BLaER1 (cell line): ENCODE data around the gene MEIS1.

Experiments used
- H3K27ac ChIP-seq: shearing (Covaris generic); formaldehyde crosslinking; 2 replicates; pipeline ENCODE4 v1.8.1; 2022
- H3K27me3 ChIP-seq: shearing (Covaris generic); formaldehyde crosslinking; 2 replicates; pipeline ENCODE4 v1.8.1; 2022
- H3K36me3 ChIP-seq: shearing (Covaris generic); formaldehyde crosslinking; 2 replicates; pipeline ENCODE4 v1.8.1; 2022
- H3K4me1 ChIP-seq: shearing (Covaris generic); formaldehyde crosslinking; 2 replicates; pipeline ENCODE4 v1.8.1; 2022
- H3K4me2 ChIP-seq: shearing (Covaris generic); formaldehyde crosslinking; 2 replicates; pipeline ENCODE4 v1.8.1; 2022
- H3K4me3 ChIP-seq: shearing (Covaris generic); formaldehyde crosslinking; 2 replicates; pipeline ENCODE4 v1.8.1; 2022
- H3K9ac ChIP-seq: shearing (Covaris generic); formaldehyde crosslinking; 2 replicates; pipeline ENCODE4 v1.8.1; 2022
- H3K9me3 ChIP-seq: shearing (Covaris generic); formaldehyde crosslinking; 2 replicates; pipeline ENCODE4 v1.8.1; 2022
- H4K20me1 ChIP-seq: shearing (Covaris generic); formaldehyde crosslinking; 2 replicates; pipeline ENCODE4 v1.8.1; 2022
- Cebpa-rat ChIP-seq: shearing (Covaris generic); IDR thresholded peaks from 2 replicates; pipeline ENCODE4 v1.8.1; 2022

MEIS1 gene

DNA sequence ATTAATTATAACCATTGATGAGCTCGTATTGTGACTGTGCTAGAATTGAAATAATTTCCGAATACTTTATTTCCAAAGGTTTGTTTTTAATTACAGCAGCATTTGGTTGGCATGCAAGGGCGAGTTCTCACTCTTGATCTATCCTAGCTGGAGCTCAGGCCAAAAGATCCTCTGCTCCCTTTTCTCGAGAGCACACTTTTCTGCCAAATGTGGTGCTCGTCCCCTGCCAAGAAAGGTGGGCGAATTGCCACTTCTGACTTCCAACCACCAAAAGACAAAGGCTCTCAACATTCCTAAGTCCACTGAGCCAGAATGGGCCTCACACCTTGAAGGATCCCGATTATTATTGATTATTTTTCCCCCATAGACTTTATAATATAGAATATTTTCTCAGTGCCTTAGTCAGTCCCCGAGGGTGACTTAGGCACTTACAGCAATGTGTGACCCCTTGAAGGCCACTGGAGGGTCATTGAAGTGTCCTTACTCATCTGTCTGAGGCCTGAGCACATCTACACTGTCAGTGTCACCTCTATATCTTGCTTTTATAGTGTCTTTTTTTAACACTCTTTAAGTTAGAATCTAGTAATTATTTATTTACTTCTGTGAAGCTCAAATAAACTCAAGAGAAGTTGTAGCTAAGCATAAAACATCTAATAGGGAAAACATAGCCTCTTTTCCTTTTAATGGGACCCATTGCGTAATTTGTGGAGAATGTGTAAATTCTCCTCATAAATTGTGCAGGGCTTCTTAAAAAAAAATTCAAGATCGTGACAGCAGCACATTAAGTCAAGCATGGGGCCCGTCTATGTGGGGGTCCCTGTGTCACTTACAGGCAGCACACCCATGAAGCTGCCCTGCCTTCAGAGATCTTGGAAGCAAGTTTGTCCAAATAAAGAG lies 98.3 kb downstream of the MEIS1 start:
- TF ChIP-seq Cebpa-rat: no peak
- no peaks in the 10 kb centered on the region for H3K9me3 ChIP-seq

DNA sequence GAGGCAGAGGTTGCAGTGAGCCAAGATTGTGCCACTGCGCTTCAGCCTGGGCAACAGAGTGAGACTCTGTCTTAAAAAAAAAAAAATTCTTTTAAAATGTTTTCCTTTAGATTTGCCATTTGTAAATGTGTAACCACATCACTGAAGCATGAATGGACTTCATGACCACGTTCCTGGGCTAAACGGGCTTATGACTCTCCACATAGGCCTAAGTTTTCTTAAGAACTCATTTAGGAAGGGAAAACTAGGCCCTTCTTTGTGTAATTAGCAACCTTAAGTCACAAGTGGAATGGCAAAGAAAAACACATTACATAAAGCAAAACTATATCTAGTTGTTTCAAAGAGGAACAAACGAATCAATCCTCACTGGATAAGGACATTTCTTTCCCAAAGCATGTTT lies 99.5 kb downstream of the MEIS1 start:
- Histone ChIP-seq H3K4me2 (no peak overlapping the region), H3K27ac (no peak overlapping the region), H4K20me1 (no peaks in the 10 kb centered on the region), H3K9ac (no peak overlapping the region), H3K4me1 (no peaks in the 10 kb centered on the region), H3K36me3 (no peaks in the 10 kb centered on the region), H3K27me3 (no peaks in the 10 kb centered on the region), H3K4me3 (no peak overlapping the region), H3K9me3 (no peaks in the 10 kb centered on the region)
- no peak for TF ChIP-seq Cebpa-rat

More for the DNA sequence above, 98.3 kb downstream of the MEIS1 start:
- Histone ChIP-seq H3K4me1 (no peaks in the 10 kb centered on the region), H3K27ac (no peak overlapping the region), H3K36me3 (no peaks in the 10 kb centered on the region), H3K9ac (no peak overlapping the region), H3K4me3 (no peak overlapping the region), H3K4me2 (no peak overlapping the region), H4K20me1 (no peaks in the 10 kb centered on the region), H3K27me3 (no peaks in the 10 kb centered on the region)

DNA sequence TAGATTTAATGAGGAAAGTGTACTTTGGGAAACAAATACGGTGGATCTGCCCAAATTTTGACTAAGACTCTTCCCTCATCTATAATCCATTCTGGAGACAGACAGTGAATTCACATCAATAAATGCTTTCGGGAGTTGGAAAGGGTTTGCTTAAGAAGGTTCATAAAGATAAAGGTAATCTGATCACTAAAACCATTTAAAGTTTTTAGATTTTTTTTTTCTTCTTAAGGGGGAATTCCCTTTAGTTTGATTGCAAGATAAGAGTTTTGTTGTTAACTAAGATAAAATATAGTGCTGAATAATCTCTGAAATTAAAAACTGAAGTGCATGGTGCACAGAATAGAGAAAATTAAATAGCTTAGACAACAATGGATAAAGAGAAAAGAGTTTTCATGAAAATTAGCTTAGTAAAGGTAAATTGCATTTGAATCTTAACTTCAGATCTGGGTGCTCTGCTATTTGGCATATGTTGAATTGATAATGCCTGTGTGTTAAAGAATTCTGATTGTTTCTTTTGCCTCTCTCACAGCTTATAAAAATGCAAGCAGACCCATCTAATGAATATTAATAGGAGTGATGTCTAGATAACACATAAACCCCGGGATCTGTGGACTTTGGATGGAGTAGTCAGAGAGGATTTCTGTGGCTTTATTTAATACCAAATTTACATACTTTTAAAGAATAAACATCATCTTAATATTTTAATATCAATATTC lies 100.8 kb downstream of the MEIS1 start:
- Histone ChIP-seq H3K4me1 (no peaks in the 10 kb centered on the region), H3K9ac (no peak overlapping the region), H3K36me3 (no peaks in the 10 kb centered on the region), H3K27ac (no peak overlapping the region), H3K4me2 (no peak overlapping the region), H3K9me3 (no peaks in the 10 kb centered on the region), H4K20me1 (no peaks in the 10 kb centered on the region), H3K4me3 (no peak overlapping the region), H3K27me3 (no peaks in the 10 kb centered on the region)
- no peak for TF ChIP-seq Cebpa-rat

DNA sequence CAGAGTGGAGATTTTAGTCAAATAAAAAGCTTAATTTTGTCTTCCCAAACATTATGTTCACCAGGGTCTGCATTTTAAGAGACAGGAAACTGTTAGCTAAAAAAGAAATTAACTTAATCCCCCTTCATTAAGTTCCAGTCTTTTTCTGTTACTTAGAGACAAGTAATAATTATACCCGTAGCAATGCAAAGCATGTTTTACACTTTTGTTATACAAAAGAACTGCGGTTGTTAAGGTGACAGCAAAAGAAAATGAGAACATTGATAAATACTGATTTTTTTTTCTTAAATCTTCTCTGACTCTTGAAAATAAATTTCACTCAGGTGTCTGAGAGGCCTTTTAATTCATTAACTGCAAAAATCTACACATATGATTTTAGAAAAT lies 101.4 kb downstream of the MEIS1 start:
- Histone ChIP-seq H3K4me1 (no peaks in the 10 kb centered on the region), H3K9me3 (no peaks in the 10 kb centered on the region), H3K27me3 (no peaks in the 10 kb centered on the region), H3K4me2 (no peak overlapping the region), H3K27ac (no peak overlapping the region), H3K9ac (no peak overlapping the region), H4K20me1 (no peaks in the 10 kb centered on the region), H3K4me3 (no peak overlapping the region), H3K36me3 (no peaks in the 10 kb centered on the region)
- no peak for TF ChIP-seq Cebpa-rat

DNA sequence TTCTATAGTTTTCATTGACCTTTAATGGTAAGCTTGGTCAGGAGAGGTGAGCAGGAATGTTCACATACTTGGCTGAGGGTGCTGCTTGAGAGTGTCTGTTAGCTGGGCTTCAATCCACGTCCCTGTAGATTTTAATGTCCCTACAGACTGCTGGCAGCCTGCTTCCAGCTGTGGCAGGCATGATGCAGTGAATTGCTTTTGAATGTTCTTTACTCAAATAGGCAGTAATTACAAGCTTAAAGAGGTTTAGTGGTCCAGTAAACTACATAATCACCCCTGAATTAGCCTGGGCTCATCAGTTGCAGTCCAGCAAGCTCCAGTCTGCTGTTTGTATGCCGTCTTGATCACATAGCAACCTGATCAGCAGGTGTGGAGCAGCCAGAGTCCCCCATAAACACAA lies 102.1 kb downstream of the MEIS1 start:
- no peaks in the 10 kb centered on the region for H3K4me1 ChIP-seq
- no peaks in the 10 kb centered on the region for H4K20me1 ChIP-seq

DNA sequence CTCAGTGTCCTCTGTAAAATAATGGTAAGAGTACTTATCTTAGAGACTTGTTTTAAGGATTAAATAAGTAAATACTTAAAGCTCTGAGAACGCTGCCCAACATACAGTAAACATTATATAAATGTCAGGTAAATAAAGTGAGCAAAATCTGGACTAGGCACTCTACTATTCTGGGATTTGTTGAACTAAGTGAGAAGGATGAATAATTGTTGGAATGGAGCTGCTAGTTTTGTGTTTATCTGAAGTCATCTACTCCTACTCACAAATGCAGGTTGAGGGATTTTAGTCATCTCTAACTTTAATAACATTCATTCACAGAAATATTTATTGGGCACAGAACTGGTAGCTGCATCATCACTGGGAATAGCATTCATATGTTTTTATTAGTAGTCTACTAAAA lies 103.4 kb downstream of the MEIS1 start:
- H4K20me1 ChIP-seq: no peaks in the 10 kb centered on the region
- no peak overlapping the region for H3K4me2 ChIP-seq
- H3K27ac ChIP-seq: no peak overlapping the region
- TF ChIP-seq Cebpa-rat: no peak
- H3K9ac ChIP-seq: no peak overlapping the region
- no peak overlapping the region for H3K4me3 ChIP-seq
- no peaks in the 10 kb centered on the region for H3K4me1 ChIP-seq
- H3K27me3 ChIP-seq: no peaks in the 10 kb centered on the region
- no peaks in the 10 kb centered on the region for H3K9me3 ChIP-seq
- H3K36me3 ChIP-seq: no peaks in the 10 kb centered on the region

More for the DNA sequence above, 102.1 kb downstream of the MEIS1 start:
- H3K9me3 ChIP-seq: no peaks in the 10 kb centered on the region
- H3K4me3 ChIP-seq: no peak overlapping the region
- no peak overlapping the region for H3K4me2 ChIP-seq
- H3K36me3 ChIP-seq: no peaks in the 10 kb centered on the region
- no peak overlapping the region for H3K27ac ChIP-seq
- TF ChIP-seq Cebpa-rat: no peak
- no peak overlapping the region for H3K9ac ChIP-seq
- no peaks in the 10 kb centered on the region for H3K27me3 ChIP-seq

DNA sequence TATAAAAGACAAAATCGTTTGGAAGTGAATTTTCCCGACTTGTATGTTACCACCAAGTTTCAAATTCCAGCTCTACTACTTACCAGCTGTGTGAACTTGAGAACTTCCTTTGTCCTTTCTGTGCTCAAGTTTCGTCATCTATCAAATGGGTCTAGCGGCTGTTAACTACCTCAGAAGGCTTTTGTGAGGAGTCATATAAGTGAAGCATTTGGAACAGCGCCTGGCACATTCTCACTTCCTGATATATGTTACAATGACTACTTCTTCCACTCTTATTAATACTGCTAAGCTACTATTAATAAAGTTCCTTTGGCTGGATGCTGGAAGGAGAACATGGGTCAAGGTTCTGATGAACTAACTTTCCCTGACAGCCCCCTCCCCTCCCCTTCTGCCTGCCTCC lies 104.5 kb downstream of the MEIS1 start:
- H3K9me3 ChIP-seq: no peaks in the 10 kb centered on the region
- H3K9ac ChIP-seq: no peak overlapping the region
- no peaks in the 10 kb centered on the region for H3K4me1 ChIP-seq
- H3K4me3 ChIP-seq: no peak overlapping the region
- H3K4me2 ChIP-seq: no peak overlapping the region
- H3K36me3 ChIP-seq: no peaks in the 10 kb centered on the region
- H3K27ac ChIP-seq: no peak overlapping the region
- TF ChIP-seq Cebpa-rat: no peak
- H4K20me1 ChIP-seq: no peaks in the 10 kb centered on the region
- no peaks in the 10 kb centered on the region for H3K27me3 ChIP-seq

DNA sequence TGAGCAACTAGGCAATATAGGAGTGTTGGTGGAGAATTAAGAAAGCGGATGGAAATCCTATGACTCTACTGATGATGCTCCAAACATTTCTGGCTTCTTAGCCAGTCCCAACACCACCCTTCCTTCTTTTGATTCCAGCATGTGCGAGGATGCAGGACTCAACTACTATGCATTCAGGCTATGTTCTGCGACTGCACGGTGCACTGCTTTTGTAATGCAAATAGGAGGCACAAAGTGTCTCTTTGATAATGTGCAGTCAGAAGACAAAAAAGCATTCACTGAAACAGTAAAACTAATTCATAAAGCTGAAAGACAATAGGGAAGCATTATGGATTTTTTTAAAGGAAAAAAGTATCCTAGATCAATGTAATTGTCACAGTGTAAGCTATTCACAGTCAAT lies 106.7 kb downstream of the MEIS1 start:
- Histone ChIP-seq H3K4me1 (no peaks in the 10 kb centered on the region), H3K9me3 (no peaks in the 10 kb centered on the region), H3K36me3 (no peaks in the 10 kb centered on the region), H3K4me3 (no peak overlapping the region), H3K9ac (no peak overlapping the region), H4K20me1 (no peaks in the 10 kb centered on the region), H3K4me2 (no peak overlapping the region), H3K27ac (no peak overlapping the region), H3K27me3 (no peaks in the 10 kb centered on the region)
- no peak for TF ChIP-seq Cebpa-rat

DNA sequence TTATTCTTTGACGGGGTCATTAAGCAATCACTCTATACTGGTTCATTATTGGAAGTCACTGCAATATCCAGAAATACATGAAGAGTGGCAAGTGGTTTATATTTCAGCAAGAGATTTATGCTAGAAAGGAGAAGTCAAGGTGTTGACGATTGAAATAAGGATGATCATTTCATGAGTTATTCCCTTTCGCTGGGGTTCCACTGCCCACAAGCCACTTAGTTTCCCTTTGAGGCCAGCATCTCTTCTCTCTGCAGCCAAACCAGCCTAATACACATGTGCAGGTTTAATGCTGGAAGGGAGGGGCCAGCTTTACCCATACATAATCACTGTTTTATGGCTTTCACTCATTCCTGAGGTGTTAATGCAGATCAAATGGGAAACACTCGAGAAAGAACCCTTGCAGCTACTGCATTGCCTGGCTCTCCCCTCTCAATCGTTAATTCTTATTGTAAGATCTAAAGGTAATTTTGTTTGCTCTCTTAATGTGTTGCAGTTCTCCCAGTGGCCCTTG lies 108.4 kb downstream of the MEIS1 start:
- H3K9ac ChIP-seq: no peak overlapping the region
- no peaks in the 10 kb centered on the region for H3K9me3 ChIP-seq
- no peak overlapping the region for H3K4me2 ChIP-seq
- no peak overlapping the region for H3K27ac ChIP-seq
- H4K20me1 ChIP-seq: no peaks in the 10 kb centered on the region
- H3K4me3 ChIP-seq: no peak overlapping the region
- no peak for TF ChIP-seq Cebpa-rat
- no peaks in the 10 kb centered on the region for H3K36me3 ChIP-seq
- no peaks in the 10 kb centered on the region for H3K27me3 ChIP-seq
- H3K4me1 ChIP-seq: no peaks in the 10 kb centered on the region

DNA sequence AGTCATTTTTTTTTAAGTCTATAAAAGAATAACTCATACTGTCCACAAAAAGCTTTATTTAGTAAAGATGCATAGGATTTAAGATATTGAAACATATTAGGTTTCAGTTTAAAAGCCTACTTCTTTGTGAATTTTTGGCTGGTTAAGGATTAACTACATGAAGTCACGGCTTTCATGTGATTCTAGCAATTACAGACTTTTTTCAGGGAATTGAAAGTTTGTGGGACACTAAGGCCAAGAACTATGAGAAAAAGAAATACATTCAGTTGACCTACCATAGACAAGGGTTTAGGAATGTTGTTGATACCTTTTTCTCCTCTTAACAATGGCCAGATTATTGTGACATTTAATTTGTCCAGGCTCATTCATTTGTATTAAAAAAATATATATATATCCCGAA lies 109.3 kb downstream of the MEIS1 start:
- Histone ChIP-seq H3K9ac (no peak overlapping the region), H3K27me3 (no peaks in the 10 kb centered on the region), H3K27ac (no peak overlapping the region), H4K20me1 (no peaks in the 10 kb centered on the region), H3K4me1 (no peaks in the 10 kb centered on the region), H3K4me3 (no peak overlapping the region), H3K9me3 (no peaks in the 10 kb centered on the region), H3K4me2 (no peak overlapping the region), H3K36me3 (no peaks in the 10 kb centered on the region)
- TF ChIP-seq Cebpa-rat: no peak
